Mesothelial cell of epicardium (in vitro differentiated cells): ENCODE data around the gene FNDC3A. TPM values are rescaled to one million over a fixed set of nuclear protein-coding genes. Genes with fewer than 3 reads are reported as not detected.
"Not testable (repeated sequence)": the region's sequence is repeated elsewhere in the genome, so short reads cannot be mapped to it uniquely, and the experiment has no call there.

Experiments used
- DNase-seq, 2 experiments: peaks; one replicate each; pipeline ENCODE4 v3.0.0; 2021; ENCODE audit warnings: low spot score in 2 of 2; ENCODE audit not compliant: unreplicated experiment in 2 of 2
- H3K27ac Mint-ChIP-seq: 2 replicates; pipeline ENCODE4 v1.8.0; 2021; ENCODE audit warnings: mixed read lengths
- H3K27me3 Mint-ChIP-seq: 2 replicates; pipeline ENCODE4 v1.8.0; 2021; ENCODE audit warnings: low read depth, mixed read lengths
- H3K36me3 Mint-ChIP-seq: 2 replicates; pipeline ENCODE4 v1.8.0; 2021; ENCODE audit warnings: mixed read lengths
- H3K4me1 Mint-ChIP-seq: 2 replicates; pipeline ENCODE4 v1.8.0; 2021; ENCODE audit warnings: mixed read lengths
- H3K4me3 Mint-ChIP-seq: 2 replicates; pipeline ENCODE4 v1.8.0; 2021; ENCODE audit warnings: mild to moderate bottlenecking, moderate library complexity, mixed read lengths
- H3K9me3 Mint-ChIP-seq: 2 replicates; pipeline ENCODE4 v1.8.0; 2021; ENCODE audit warnings: mixed read lengths
- total RNA-seq: library from RNA; stranded (reverse); gene quantifications from 3 replicates; pipeline ENCODE4 v1.2.1, GENCODE V29; 2021
- TF ChIP-seq, protein P1 (sequence below): fragments of 200-600 bp; sonication (generic); IDR thresholded peaks from one replicate; pipeline ENCODE4 v1.5.0; 2021; ENCODE audit warnings: antibody characterized with exemption; ENCODE audit not compliant: unreplicated experiment

Gene FNDC3A
- total RNA-seq, 1 donor from 2014 or later, result 94.1 TPM

GRCh38 chr13:49110122-49110912, 134.6 kb downstream of the FNDC3A start:
- H3K27ac Mint-ChIP-seq, result peak overlapping the region; percentile 95
- H3K27me3 Mint-ChIP-seq, result no peaks in the 10 kb centered on the region
- H3K4me1 Mint-ChIP-seq, result peaks cover 18% of the 10 kb centered on the region
- TF ChIP-seq, protein P1, sequence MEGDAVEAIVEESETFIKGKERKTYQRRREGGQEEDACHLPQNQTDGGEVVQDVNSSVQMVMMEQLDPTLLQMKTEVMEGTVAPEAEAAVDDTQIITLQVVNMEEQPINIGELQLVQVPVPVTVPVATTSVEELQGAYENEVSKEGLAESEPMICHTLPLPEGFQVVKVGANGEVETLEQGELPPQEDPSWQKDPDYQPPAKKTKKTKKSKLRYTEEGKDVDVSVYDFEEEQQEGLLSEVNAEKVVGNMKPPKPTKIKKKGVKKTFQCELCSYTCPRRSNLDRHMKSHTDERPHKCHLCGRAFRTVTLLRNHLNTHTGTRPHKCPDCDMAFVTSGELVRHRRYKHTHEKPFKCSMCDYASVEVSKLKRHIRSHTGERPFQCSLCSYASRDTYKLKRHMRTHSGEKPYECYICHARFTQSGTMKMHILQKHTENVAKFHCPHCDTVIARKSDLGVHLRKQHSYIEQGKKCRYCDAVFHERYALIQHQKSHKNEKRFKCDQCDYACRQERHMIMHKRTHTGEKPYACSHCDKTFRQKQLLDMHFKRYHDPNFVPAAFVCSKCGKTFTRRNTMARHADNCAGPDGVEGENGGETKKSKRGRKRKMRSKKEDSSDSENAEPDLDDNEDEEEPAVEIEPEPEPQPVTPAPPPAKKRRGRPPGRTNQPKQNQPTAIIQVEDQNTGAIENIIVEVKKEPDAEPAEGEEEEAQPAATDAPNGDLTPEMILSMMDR, result no peak
- H3K36me3 Mint-ChIP-seq, result peaks cover 3% of the 10 kb centered on the region
- H3K4me3 Mint-ChIP-seq, result peak overlapping the region; percentile 86
- H3K9me3 Mint-ChIP-seq, result no peaks in the 10 kb centered on the region
- DNase-seq, result peak; percentile 62 to 64

- DNase-seq, result no peak
- TF ChIP-seq, protein P1, result no peak
- no peaks in the 10 kb centered on the region for H3K9me3 Mint-ChIP-seq
- peak overlapping the region; percentile 86 for H3K4me3 Mint-ChIP-seq
- peak overlapping the region; percentile 78 for H3K27ac Mint-ChIP-seq
- peaks cover 18% of the 10 kb centered on the region for H3K4me1 Mint-ChIP-seq
- H3K27me3 Mint-ChIP-seq, result no peaks in the 10 kb centered on the region
- peaks cover 8% of the 10 kb centered on the region for H3K36me3 Mint-ChIP-seq
Measured at GRCh38 chr13:49110913-49111170, 135.1 kb downstream of the FNDC3A start.

DNA sequence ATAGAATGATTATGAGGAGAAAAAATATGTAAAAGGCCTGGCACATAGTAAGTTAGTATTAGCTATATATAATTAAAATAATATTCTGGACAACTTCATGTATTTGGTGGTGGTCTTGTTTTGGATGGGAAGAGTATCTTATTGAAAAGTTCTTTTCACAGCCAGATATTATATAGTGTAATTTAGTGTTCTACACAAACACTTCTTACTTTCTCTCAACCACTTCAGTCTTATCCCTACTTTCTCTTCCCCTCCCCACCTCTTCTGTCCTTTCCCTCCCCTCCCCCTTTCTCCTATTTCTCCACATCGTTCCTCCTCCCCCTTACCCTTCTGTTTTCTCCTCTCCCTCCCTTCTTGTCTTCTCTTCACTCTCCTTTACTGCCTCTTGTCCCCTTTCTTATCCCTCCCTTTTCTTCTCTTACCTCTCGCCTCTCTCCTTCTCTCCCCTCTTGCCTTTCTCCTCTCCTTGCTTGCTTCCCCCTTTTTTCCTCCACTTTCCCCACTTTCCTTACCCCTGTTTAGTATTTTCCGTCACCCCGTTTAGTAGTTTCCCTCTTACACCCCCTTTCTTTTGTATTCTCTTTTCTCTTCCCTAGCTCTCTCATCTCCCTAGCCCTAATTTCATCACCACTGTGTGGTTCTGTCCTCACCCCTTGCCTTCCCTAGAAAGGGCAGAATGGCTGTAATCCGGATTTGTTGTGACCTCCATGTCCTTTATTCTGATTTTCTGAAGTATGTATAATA, 137.2 kb downstream of the FNDC3A start:
- Mint-ChIP-seq H3K4me1 (peaks cover 18% of the 10 kb centered on the region), H3K27me3 (no peaks in the 10 kb centered on the region), H3K4me3 (peak overlapping the region; percentile 61), H3K36me3 (peaks cover 29% of the 10 kb centered on the region), H3K27ac (peak overlapping the region; percentile 92), H3K9me3 (peaks cover 9% of the 10 kb centered on the region)
- no peak for DNase-seq
- TF ChIP-seq, protein P1, result no peak

DNA sequence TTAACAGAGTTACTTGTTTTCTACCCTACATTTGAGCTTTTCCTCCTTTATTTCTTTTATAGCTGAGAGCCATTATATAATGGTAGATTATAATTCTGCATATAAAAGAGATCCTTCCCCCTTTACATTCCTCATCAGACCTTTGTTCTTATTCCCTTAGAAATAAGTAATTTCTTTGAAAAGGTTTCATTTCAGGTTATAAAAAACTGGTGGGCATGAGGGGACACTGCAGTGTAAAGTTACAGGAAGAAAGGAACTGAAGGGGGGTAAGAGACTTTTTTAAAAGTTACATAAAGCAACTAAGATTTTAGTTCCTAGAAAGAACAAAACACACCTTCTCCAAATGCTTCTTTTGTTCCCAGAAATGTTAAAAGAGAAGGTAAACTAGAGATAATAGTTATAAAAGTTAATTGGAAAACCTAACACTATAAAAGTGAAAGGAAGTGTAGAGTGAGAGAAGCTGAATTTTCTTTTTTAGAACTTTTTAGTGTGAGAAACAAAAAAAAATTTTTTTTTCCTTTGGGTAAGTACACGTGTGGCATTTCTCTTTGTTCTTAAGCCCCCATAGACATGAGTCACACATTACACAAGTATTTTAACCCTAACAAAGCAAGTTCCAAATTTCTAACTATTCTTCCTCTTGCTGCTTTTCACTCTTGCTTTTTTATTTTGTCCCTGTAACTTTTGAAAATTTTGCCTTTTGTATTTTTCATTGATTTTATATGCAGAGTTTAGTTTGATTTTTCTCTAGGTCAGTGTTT, 138.0 kb downstream of the FNDC3A start:
- Mint-ChIP-seq H3K27ac (peak overlapping the region; percentile 92), H3K36me3 (peaks cover 35% of the 10 kb centered on the region), H3K4me1 (peaks cover 18% of the 10 kb centered on the region), H3K9me3 (peaks cover 9% of the 10 kb centered on the region), H3K4me3 (peak overlapping the region; percentile 61), H3K27me3 (no peaks in the 10 kb centered on the region)
- TF ChIP-seq, protein P1, result no peak
- no peak for DNase-seq

GRCh38 chr13:49116873-49117272, 141.2 kb downstream of the FNDC3A start:
- no peak overlapping the region for H3K4me3 Mint-ChIP-seq
- H3K36me3 Mint-ChIP-seq, result peaks cover 66% of the 10 kb centered on the region
- H3K4me1 Mint-ChIP-seq, result peaks cover 16% of the 10 kb centered on the region
- H3K27ac Mint-ChIP-seq, result no peak overlapping the region
- TF ChIP-seq, protein P1, result no peak
- peaks cover 37% of the 10 kb centered on the region for H3K9me3 Mint-ChIP-seq
- DNase-seq, result no peak
- H3K27me3 Mint-ChIP-seq, result no peaks in the 10 kb centered on the region

DNA sequence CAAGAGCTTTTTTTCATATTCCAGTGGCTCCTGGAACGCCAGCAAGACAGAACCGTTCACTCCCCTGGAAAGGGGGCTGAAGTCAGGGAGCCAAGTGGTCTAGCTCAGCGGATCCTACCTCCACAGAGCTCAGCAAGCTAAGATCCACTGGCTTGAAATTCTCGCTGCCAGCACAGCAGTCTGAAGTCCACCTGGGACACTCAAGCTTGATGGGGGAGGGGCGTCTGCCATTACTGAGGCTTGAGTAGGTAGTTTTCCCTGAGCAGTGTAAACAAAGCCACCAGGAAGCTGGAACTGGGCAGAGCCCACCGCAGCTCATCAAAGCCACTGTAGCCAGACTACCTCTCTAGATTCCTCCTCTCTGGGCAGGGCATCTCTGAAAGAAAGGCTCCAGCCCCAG, 142.7 kb downstream of the FNDC3A start:
- H3K27ac Mint-ChIP-seq, H3K4me1 Mint-ChIP-seq, DNase-seq, H3K4me3 Mint-ChIP-seq, H3K27me3 Mint-ChIP-seq: not testable (repeated sequence)
- Mint-ChIP-seq H3K36me3 (peaks cover 78% of the 10 kb centered on the region), H3K9me3 (peaks cover 51% of the 10 kb centered on the region)
